ENCODE measurements around the gene CSMD2. TPM values are rescaled to one million over a fixed set of nuclear protein-coding genes. Genes with fewer than 3 reads are reported as not detected.

The CSMD2 gene
- total RNA-seq (not detected), total RNA-seq (0 to 0.24 (median 0) reads per million in 172 experiments)
- polyA plus RNA-seq (2013, experiment 1 of 2) = not detected
- polyA plus RNA-seq (2013, experiment 2 of 2) = 0.03 TPM

DNA sequence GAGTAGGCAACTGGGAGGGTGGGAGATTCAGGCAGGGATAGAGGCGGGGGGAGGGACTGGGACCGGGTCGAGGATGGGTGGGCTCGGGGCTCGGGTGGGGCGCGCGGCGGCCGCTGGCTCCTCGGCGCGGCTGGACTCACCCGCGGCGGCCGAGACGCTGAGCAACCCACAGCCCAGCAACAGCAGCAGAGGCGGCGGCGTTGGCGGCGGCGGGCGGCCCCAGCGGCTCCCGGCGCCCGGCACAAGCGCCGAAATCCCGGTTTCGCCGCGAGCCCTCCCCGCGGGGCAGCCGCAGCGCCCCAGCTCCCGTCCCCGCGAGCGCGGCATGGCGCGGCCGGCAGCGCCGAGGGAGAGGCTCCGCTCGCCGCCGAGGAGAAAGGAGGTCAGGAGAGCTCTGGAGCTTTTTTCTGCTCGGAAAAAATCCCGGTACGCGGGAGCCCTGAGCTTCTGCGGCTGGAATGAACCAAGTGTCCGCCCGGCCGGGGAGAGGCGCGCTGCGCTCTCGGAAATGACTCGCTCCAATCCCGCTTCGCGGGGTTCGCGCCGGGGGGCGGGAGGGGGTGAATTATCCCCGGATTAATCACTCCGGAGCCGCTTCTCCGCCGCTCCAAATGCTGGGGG is at the start of gene CSMD2:
Gene CSMD2, minus strand, starts transcription at position 460 of the 621 bp plus-strand sequence. Its CDS starts 133 bp downstream, at position 327.
- Histone ChIP-seq H3K4me1 (ENCODE audit: insufficient read depth, low read length) (peaks cover 6% of the 10 kb centered on the region), H3K27ac (ENCODE audit: low read depth in 1 of 2, low read length in 2 of 2) (no peak within 1 kb of the TSS), H3K27me3 (ENCODE audit: control insufficient read depth in 1 of 2, insufficient read depth in 2 of 2, low read length in 2 of 2) (peaks cover 54 to 77% of the 10 kb centered on the region in 2 experiments), H3K4me3 (ENCODE audit: low read length) (no peak within 1 kb of the TSS), H3K36me3 (ENCODE audit: insufficient read depth, low read length) (no peaks in the 10 kb centered on the region), H3K9me3 (ENCODE audit: control insufficient read depth in 1 of 2, insufficient read depth in 1 of 2, low read length in 2 of 2) (peaks cover 0 to 16% of the 10 kb centered on the region in 2 experiments)
- POLR2A ChIA-PET = no interaction called here
- CTCF ChIA-PET = no interaction called here
- intact Hi-C loops (cut with DNase I, micrococcal nuclease) = no loop called here
- Mint-ChIP-seq H3K36me3 (ENCODE audit: low read depth) (no peaks in the 10 kb centered on the region), H3K27me3 (peaks cover 81% of the 10 kb centered on the region), H3K27ac (no peak within 1 kb of the TSS), H3K4me1 (ENCODE audit: low read depth) (peaks cover 7% of the 10 kb centered on the region), H3K9me3 (no peaks in the 10 kb centered on the region), H3K4me3 (no peak within 1 kb of the TSS)
- TF ChIP-seq, protein P1, sequence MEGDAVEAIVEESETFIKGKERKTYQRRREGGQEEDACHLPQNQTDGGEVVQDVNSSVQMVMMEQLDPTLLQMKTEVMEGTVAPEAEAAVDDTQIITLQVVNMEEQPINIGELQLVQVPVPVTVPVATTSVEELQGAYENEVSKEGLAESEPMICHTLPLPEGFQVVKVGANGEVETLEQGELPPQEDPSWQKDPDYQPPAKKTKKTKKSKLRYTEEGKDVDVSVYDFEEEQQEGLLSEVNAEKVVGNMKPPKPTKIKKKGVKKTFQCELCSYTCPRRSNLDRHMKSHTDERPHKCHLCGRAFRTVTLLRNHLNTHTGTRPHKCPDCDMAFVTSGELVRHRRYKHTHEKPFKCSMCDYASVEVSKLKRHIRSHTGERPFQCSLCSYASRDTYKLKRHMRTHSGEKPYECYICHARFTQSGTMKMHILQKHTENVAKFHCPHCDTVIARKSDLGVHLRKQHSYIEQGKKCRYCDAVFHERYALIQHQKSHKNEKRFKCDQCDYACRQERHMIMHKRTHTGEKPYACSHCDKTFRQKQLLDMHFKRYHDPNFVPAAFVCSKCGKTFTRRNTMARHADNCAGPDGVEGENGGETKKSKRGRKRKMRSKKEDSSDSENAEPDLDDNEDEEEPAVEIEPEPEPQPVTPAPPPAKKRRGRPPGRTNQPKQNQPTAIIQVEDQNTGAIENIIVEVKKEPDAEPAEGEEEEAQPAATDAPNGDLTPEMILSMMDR (IDR thresholded peaks at IDR 0.05) = no peak
- DNase-seq (no peak), ATAC-seq (ENCODE audit: poor library complexity) (no peak)

DNA sequence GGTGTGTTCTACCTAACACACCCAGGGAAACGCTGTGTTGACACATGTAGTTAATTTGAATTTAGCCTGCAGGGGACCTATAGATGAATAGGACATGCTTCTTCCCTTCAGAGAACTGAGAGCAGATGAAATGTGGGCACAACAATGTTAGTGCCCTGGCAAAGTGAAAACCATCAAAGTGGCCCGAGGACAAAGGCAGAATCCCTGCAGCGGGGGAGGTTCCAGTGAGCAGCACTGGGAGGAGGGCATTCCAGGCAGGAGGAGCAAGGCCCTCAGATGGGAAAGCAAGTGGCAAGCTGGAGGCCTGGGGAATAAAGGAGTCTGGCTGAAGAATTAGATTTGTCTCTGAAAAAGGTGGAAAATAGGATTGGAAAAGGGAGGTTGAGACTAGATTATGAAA is 48.9 kb upstream of the CSMD2 start:
- Histone ChIP-seq H3K4me1 (ENCODE audit: insufficient read depth, low read length) (no peaks in the 10 kb centered on the region), H3K27me3 (ENCODE audit: control insufficient read depth in 1 of 2, insufficient read depth in 2 of 2, low read length in 2 of 2) (peaks cover 0 to 2% of the 10 kb centered on the region in 2 experiments)

DNA sequence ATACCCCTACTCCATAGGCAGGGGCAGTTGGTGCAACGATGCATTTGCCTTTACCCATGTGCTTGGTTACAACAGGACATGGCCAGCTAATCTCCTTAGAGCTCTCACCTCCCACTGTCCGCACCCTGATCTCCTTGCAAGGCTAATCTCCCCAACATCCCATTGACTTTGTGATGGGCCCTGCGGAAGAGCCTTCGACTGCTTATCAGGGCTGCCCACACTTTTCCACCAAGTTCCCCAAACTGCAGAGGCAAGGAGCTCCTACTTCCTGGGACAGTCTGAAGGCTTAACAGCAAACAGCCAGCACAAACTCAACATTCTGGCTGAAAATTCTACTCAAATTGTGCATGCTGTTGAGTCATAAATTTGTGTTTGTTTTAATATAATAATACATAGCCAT is 47.6 kb upstream of the CSMD2 start:
- H3K27ac Mint-ChIP-seq = no peak overlapping the region
- H3K27ac ChIP-seq (ENCODE audit: low read depth in 1 of 2, low read length in 2 of 2) = no peak overlapping the region
- ATAC-seq (ENCODE audit: poor library complexity) (no peak), DNase-seq (no peak)
- TF ChIP-seq, protein P1 (IDR thresholded peaks at IDR 0.05) = no peak
- no peaks in the 10 kb centered on the region for H3K4me1 ChIP-seq (ENCODE audit: insufficient read depth, low read length)
- ChIA-PET CTCF (no interaction called here), POLR2A (no interaction called here)
- no peaks in the 10 kb centered on the region for H3K4me1 Mint-ChIP-seq (ENCODE audit: low read depth)
- no peak overlapping the region for H3K4me3 ChIP-seq (ENCODE audit: low read length)
- intact Hi-C loops (cut with DNase I, micrococcal nuclease) = no loop called here
- H3K27me3 ChIP-seq (ENCODE audit: control insufficient read depth in 1 of 2, insufficient read depth in 2 of 2, low read length in 2 of 2) = no peaks in the 10 kb centered on the region
- H3K36me3 ChIP-seq (ENCODE audit: insufficient read depth, low read length) = no peaks in the 10 kb centered on the region
- no peak overlapping the region for H3K4me3 Mint-ChIP-seq
- H3K9me3 ChIP-seq (ENCODE audit: control insufficient read depth in 1 of 2, insufficient read depth in 1 of 2, low read length in 2 of 2) = no peaks in the 10 kb centered on the region
- H3K36me3 Mint-ChIP-seq (ENCODE audit: low read depth) = no peaks in the 10 kb centered on the region
- peaks cover 7% of the 10 kb centered on the region for H3K27me3 Mint-ChIP-seq
- no peaks in the 10 kb centered on the region for H3K9me3 Mint-ChIP-seq

More for the DNA sequence above, 48.9 kb upstream of the CSMD2 start:
- POLR2A ChIA-PET = no interaction called here
- no peaks in the 10 kb centered on the region for H3K36me3 ChIP-seq (ENCODE audit: insufficient read depth, low read length)
- H3K27ac ChIP-seq (ENCODE audit: low read depth in 1 of 2, low read length in 2 of 2) = no peak overlapping the region
- Mint-ChIP-seq H3K36me3 (ENCODE audit: low read depth) (no peaks in the 10 kb centered on the region), H3K27me3 (peaks cover 7% of the 10 kb centered on the region), H3K27ac (no peak overlapping the region), H3K4me1 (ENCODE audit: low read depth) (no peaks in the 10 kb centered on the region), H3K4me3 (no peak overlapping the region), H3K9me3 (no peaks in the 10 kb centered on the region)
- H3K9me3 ChIP-seq (ENCODE audit: control insufficient read depth in 1 of 2, insufficient read depth in 1 of 2, low read length in 2 of 2) = no peaks in the 10 kb centered on the region
- TF ChIP-seq, protein P1 (IDR thresholded peaks at IDR 0.05) = no peak
- no peak overlapping the region for H3K4me3 ChIP-seq (ENCODE audit: low read length)
- CTCF ChIA-PET = no interaction called here
- ATAC-seq (ENCODE audit: poor library complexity) = no peak
- DNase-seq = no peak
- intact Hi-C loops (cut with DNase I, micrococcal nuclease) = no loop called here

All from CD4-positive, alpha-beta T cell (primary cell).